ENCODE results near the gene ZW10.

GRCh38 chr11:113697111-113697510 lies 76.4 kb downstream of the ZW10 start:
- TF ChIP-seq CTCF (conservative IDR thresholded peaks at IDR 0.05) (no peak), EZH2 (IDR thresholded peaks at IDR 0.05; ENCODE audit: low read depth) (no peak)

Data from PC-9 (cell line).